ENCODE data around the gene DHRSX.

DNA sequence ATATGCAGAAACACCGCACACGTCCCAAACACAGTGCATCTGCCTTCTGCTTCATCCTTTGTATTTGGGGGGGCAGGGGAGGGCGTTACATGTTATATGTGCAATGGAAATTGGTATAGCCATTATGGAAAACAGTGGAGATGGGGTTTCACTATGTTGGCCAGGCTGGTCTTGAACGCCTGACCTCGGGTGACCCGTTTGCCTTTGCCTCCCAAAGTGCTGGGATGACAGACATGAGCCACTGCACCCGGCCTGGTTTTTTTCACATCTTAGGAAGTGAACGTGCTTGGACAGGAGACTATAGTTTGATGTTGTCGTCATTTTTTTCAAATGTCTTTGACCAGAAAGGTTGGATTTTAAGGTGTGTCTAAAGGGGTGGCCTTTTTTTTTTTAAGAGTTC is 88.6 kb downstream of the DHRSX start:
- TF ChIP-seq CTCF (IDR thresholded peaks at IDR 0.05) (no peak), POLR2A (IDR thresholded peaks at IDR 0.05) (no peak)

All from prostate gland (tissue), 2 donors.